K562 (cell line): Measurements from ENCODE around the gene TRAPPC1. TPM values are rescaled to one million over a fixed set of nuclear protein-coding genes. Genes with fewer than 3 reads are reported as not detected.
A peak's percentile ranks its signal among the peaks of the same experiment; 100 is the strongest.

ENCODE experiments used
- BHLHE40 ChIP-seq: IDR thresholded peaks from 2 replicates; pipeline ENCODE4 v1.6.1; 2011; ENCODE audit warnings: low read length, improper control_type of control experiment
- BRD4 ChIP-seq: fragments of 200-600 bp; sonication (generic); IDR thresholded peaks from 2 replicates; pipeline ENCODE4 v1.6.1; 2017; ENCODE audit warnings: inconsistent platforms
- CREM ChIP-seq: IDR thresholded peaks from 2 replicates; pipeline ENCODE4 v1.6.1; 2014; ENCODE audit warnings: antibody characterized with exemption, low read depth
- CTBP1 ChIP-seq: fragments of 450-650 bp; IDR thresholded peaks from 2 replicates; pipeline ENCODE4 v1.6.1; 2016; ENCODE audit warnings: borderline replicate concordance
- DPF2 ChIP-seq: fragments of 450-650 bp; IDR thresholded peaks from 2 replicates; pipeline ENCODE4 v1.6.1; 2016
- ESRRA ChIP-seq: fragments of 450-650 bp; IDR thresholded peaks from 2 replicates; pipeline ENCODE4 v1.6.1; 2014; ENCODE audit warnings: low read depth, mild to moderate bottlenecking, moderate library complexity, borderline replicate concordance
- FOXA3 ChIP-seq, 2 experiments: fragments of 450-650 bp in 1 of 2; sonication (generic) in 1 of 2; formaldehyde crosslinking; IDR thresholded peaks in 1 of 2; conservative IDR thresholded peaks in 1 of 2; 2 replicates each; pipeline versions ENCODE4 v1.4.0 to v1.8.0; 2020 to 2022; ENCODE audit warnings: mild to moderate bottlenecking in 2 of 2, missing genetic modification reagents in 1 of 2
- ILF3 ChIP-seq: fragments of 450-650 bp; IDR thresholded peaks from 2 replicates; pipeline ENCODE4 v1.6.1; 2018; ENCODE audit warnings: antibody characterized with exemption, mild to moderate bottlenecking, moderate library complexity, borderline replicate concordance
- JUND ChIP-seq, 2 experiments: IDR thresholded peaks; 2 replicates in 1 of 2; 3 replicates in 1 of 2; pipeline ENCODE4 v1.6.1; 2011; ENCODE audit warnings: borderline replicate concordance in 2 of 2, low read depth in 2 of 2, low read length in 2 of 2, improper control_type of control experiment in 1 of 2, missing biosample characterization in 1 of 2, missing genetic modification characterization in 1 of 2, missing genetic modification reagents in 1 of 2
- PBX2 ChIP-seq, 2 experiments: IDR thresholded peaks in 1 of 2; conservative IDR thresholded peaks in 1 of 2; 2 replicates each; pipeline ENCODE4 v1.6.1; 2016; ENCODE audit warnings: low read depth in 2 of 2, mild to moderate bottlenecking in 1 of 2, missing compliant biosample characterization in 1 of 2, missing genetic modification characterization in 1 of 2, moderate library complexity in 1 of 2
- RBBP5 ChIP-seq: fragments of 200-600 bp; sonication (generic); IDR thresholded peaks from 2 replicates; pipeline ENCODE4 v1.6.1; 2012; ENCODE audit warnings: borderline replicate concordance, mild to moderate bottlenecking, low read length, control low read depth, inconsistent platforms; ENCODE audit not compliant: insufficient read depth, poor library complexity, severe bottlenecking
- STAT5B ChIP-seq: fragments of 250-450 bp; sonication (Bioruptor Pico); IDR thresholded peaks from 2 replicates; pipeline ENCODE4 v1.8.0; 2021; ENCODE audit warnings: mild to moderate bottlenecking, inconsistent platforms
- TAF9B ChIP-seq: fragments of 450-650 bp; IDR thresholded peaks from 2 replicates; pipeline ENCODE4 v1.6.1; 2018; ENCODE audit warnings: mild to moderate bottlenecking; ENCODE audit not compliant: partially characterized antibody
- TSC22D4 ChIP-seq: fragments of 450-650 bp; IDR thresholded peaks from 2 replicates; pipeline ENCODE4 v1.6.1; 2016; ENCODE audit warnings: missing genetic modification characterization, missing biosample characterization, control low read depth
- ZBTB2 ChIP-seq: fragments of 450-650 bp; IDR thresholded peaks from 2 replicates; pipeline ENCODE4 v1.6.1; 2016; ENCODE audit warnings: antibody characterized with exemption
- ZFP1 ChIP-seq: fragments of 450-650 bp; formaldehyde crosslinking; IDR thresholded peaks from 2 replicates; pipeline ENCODE4 v1.4.0; 2020; ENCODE audit warnings: mild to moderate bottlenecking, mixed read lengths
- ZKSCAN8 ChIP-seq: fragments of 200-800 bp; sonication (Bioruptor generic); IDR thresholded peaks from 2 replicates; pipeline ENCODE4 v1.6.1; 2016; ENCODE audit warnings: missing genetic modification characterization, missing compliant biosample characterization
- ZMIZ1 ChIP-seq, 2 experiments: fragments of 150-350 bp in 1 of 2; IDR thresholded peaks; 2 replicates each; pipeline ENCODE4 v1.6.1; 2012 to 2016; ENCODE audit warnings: low read depth in 2 of 2, low read length in 2 of 2, mild to moderate bottlenecking in 1 of 2, moderate library complexity in 1 of 2
- ZNF23 ChIP-seq: fragments of 250-450 bp; sonication (Bioruptor Pico); IDR thresholded peaks from 2 replicates; pipeline ENCODE4 v1.4.0; 2020; ENCODE audit warnings: mild to moderate bottlenecking
- ZNF76 ChIP-seq: fragments of 250-450 bp; sonication (Bioruptor Pico); IDR thresholded peaks from 2 replicates; pipeline ENCODE4 v1.4.0; 2020; ENCODE audit warnings: mild to moderate bottlenecking, moderate library complexity, borderline replicate concordance
- polyA plus RNA-seq, 8 experiments: library from polyadenylated mRNA; depleted of rRNA in 4 of 8; stranded (reverse) in 5 of 8; unstranded in 3 of 8; fragments of >200 nt; fragmentation: Nextera tagmentation in 2 of 8; fragmentation: Illumina TruSeq in 1 of 8; extraction: Ambion mirVana in 2 of 8; extraction: Trizol in 1 of 8; gene quantifications; 2 replicates each; pipeline versions ENCODE4 v1.2.1 to v1.2.3, GENCODE V29; 2011 to 2014; ENCODE audit warnings: inconsistent platforms in 1 of 8, missing spikeins in 1 of 8
- total RNA-seq, 7 experiments: library from RNA; depleted of rRNA in 6 of 7; stranded (reverse); fragments of >200 nt in 6 of 7; fragmentation: Illumina TruSeq in 2 of 7; extraction: Trizol in 2 of 7; gene quantifications; 2 replicates each; pipeline versions ENCODE4 v1.2.1 to v1.2.3, GENCODE V29; 2011 to 2021; ENCODE audit warnings: low replicate concordance in 1 of 7

The TRAPPC1 gene
- total and polyA plus RNA-seq, 9 of the 15 experiments (the other 6 are each of a cell fraction or from before 2014, with no cell fraction given): 11.7 to 82.8 (median 36.2) TPM

GRCh38 chr17:7912927-7913524 is 18.7 kb downstream of the TRAPPC1 start (continued):
- TF ChIP-seq ZMIZ1 (IDR thresholded peaks at IDR 0.05; ENCODE audit: low read depth in 2 of 2, low read length in 2 of 2): no peak
- TF ChIP-seq CTBP1: peak; percentile 67
- no peak for TF ChIP-seq RBBP5
- no peak for TF ChIP-seq ZKSCAN8 (CRISPR knock-in tag)
- TF ChIP-seq FOXA3 (CRISPR knock-in tag; conservative IDR thresholded peaks at IDR 0.05 in 1 of 2, IDR thresholded peaks at IDR 0.05 in 1 of 2): no peak
- no peak for TF ChIP-seq ZFP1
- TF ChIP-seq ZNF76 (CRISPR knock-in tag): no peak
- no peak for TF ChIP-seq ESRRA
- TF ChIP-seq ILF3: no peak
- TF ChIP-seq JUND (IDR thresholded peaks at IDR 0.05; ENCODE audit: borderline replicate concordance, low read depth, low read length): peak; percentile 38; the same call in 1 of the 2 replicates
- no peak for TF ChIP-seq JUND (tag; IDR thresholded peaks at IDR 0.05; ENCODE audit: borderline replicate concordance, low read depth, low read length)
- TF ChIP-seq TSC22D4 (tag): no peak
- 0 out of 2 replicates have a peak, but pooled peaks have one; percentile 38 for TF ChIP-seq DPF2
- no peak for TF ChIP-seq BRD4
- TF ChIP-seq STAT5B (CRISPR knock-in tag): no peak
- 0 out of 2 replicates have a peak, but pooled peaks have one; percentile 17 for TF ChIP-seq CREM
- no peak for TF ChIP-seq TAF9B
- no peak for TF ChIP-seq ZNF23 (CRISPR knock-in tag)
- TF ChIP-seq BHLHE40: 0 out of 2 replicates have a peak, but pooled peaks have one; percentile 15
- TF ChIP-seq ZBTB2: no peak
- TF ChIP-seq PBX2 (CRISPR knock-in tag; IDR thresholded peaks at IDR 0.05; ENCODE audit: low read depth): no peak
- no peak for TF ChIP-seq PBX2 (tag; conservative IDR thresholded peaks at IDR 0.05; ENCODE audit: low read depth)
